SK-N-SH treated with all-trans-retinoic acid at 6 μM for 48 hours (cell line): ENCODE data around the gene MAP1B.

Experiments
- ATAC-seq: fragments of 200-7000 bp; cut with Tn5 transposase; 3 replicates; pipeline ENCODE4 v1.9.1; 2020; ENCODE audit warnings: mild to moderate bottlenecking, moderate library complexity
- BACH2 ChIP-seq: fragments of 250-450 bp; sonication (Bioruptor Pico); IDR thresholded peaks from 2 replicates; pipeline ENCODE4 v1.9.0; 2021; ENCODE audit warnings: mild to moderate bottlenecking, borderline replicate concordance
- CSDC2 ChIP-seq: fragments of 250-450 bp; sonication (Bioruptor Pico); IDR thresholded peaks from 2 replicates; pipeline ENCODE4 v1.5.0; 2020; ENCODE audit warnings: mild to moderate bottlenecking, moderate library complexity
- ESRRG ChIP-seq: fragments of 250-450 bp; sonication (Bioruptor Pico); IDR thresholded peaks from 2 replicates; pipeline ENCODE4 v1.6.1; 2021; ENCODE audit warnings: mild to moderate bottlenecking
- GLIS3 ChIP-seq: fragments of 250-450 bp; sonication (Bioruptor Pico); IDR thresholded peaks from 2 replicates; pipeline ENCODE4 v1.5.0; 2020; ENCODE audit warnings: mild to moderate bottlenecking, moderate library complexity
- ISL1 ChIP-seq: fragments of 250-450 bp; sonication (Bioruptor Pico); IDR thresholded peaks from 2 replicates; pipeline ENCODE4 v2.1.2; 2022; ENCODE audit warnings: mild to moderate bottlenecking, moderate library complexity
- OSR1 ChIP-seq: fragments of 250-450 bp; sonication (Bioruptor Pico); IDR thresholded peaks from 2 replicates; pipeline ENCODE4 v1.8.0; 2022; ENCODE audit warnings: moderate library complexity, mild to moderate bottlenecking, inconsistent platforms
- PPARA ChIP-seq: fragments of 250-450 bp; sonication (Bioruptor Pico); IDR thresholded peaks from 2 replicates; pipeline ENCODE4 v1.5.0; 2020; ENCODE audit warnings: mild to moderate bottlenecking, borderline replicate concordance
- RARB ChIP-seq: fragments of 250-450 bp; sonication (Bioruptor Pico); IDR thresholded peaks from 2 replicates; pipeline ENCODE4 v1.8.0; 2021; ENCODE audit warnings: mild to moderate bottlenecking, moderate library complexity
- SNAI2 ChIP-seq: fragments of 250-450 bp; sonication (Bioruptor Pico); IDR thresholded peaks from 2 replicates; pipeline ENCODE4 v1.5.0; 2020; ENCODE audit warnings: mild to moderate bottlenecking, moderate library complexity
- TOX ChIP-seq: fragments of 250-450 bp; sonication (Bioruptor Pico); IDR thresholded peaks from 2 replicates; pipeline ENCODE4 v1.8.0; 2021; ENCODE audit warnings: mild to moderate bottlenecking, moderate library complexity, borderline replicate concordance
- ZC3H10 ChIP-seq: fragments of 250-450 bp; sonication (Bioruptor Pico); IDR thresholded peaks from 2 replicates; pipeline ENCODE4 v1.5.1; 2021; ENCODE audit warnings: mild to moderate bottlenecking, moderate library complexity
- ZNF8 ChIP-seq: fragments of 450-650 bp; formaldehyde crosslinking; IDR thresholded peaks from 2 replicates; pipeline ENCODE4 v1.5.0; 2020; ENCODE audit warnings: mild to moderate bottlenecking, moderate library complexity
- TF ChIP-seq, protein P1 (sequence below): fragments of 250-450 bp; sonication (Bioruptor Pico); IDR thresholded peaks from 2 replicates; pipeline ENCODE4 v1.5.1; 2020; ENCODE audit warnings: low read depth, mild to moderate bottlenecking, moderate library complexity
- TF ChIP-seq, protein P2 (sequence below): fragments of 250-450 bp; sonication (Bioruptor Pico); IDR thresholded peaks from 2 replicates; pipeline ENCODE4 v1.5.1; 2021; ENCODE audit warnings: mild to moderate bottlenecking, moderate library complexity
- TF ChIP-seq, protein P3 (sequence below): fragments of 250-450 bp; sonication (Bioruptor Pico); IDR thresholded peaks from 2 replicates; pipeline ENCODE4 v1.8.0; 2021; ENCODE audit warnings: low read depth, mild to moderate bottlenecking, moderate library complexity, borderline replicate concordance
- TF ChIP-seq, protein P4 (sequence below): fragments of 250-450 bp; sonication (Bioruptor Pico); IDR thresholded peaks from 2 replicates; pipeline ENCODE4 v1.8.0; 2020; ENCODE audit warnings: mild to moderate bottlenecking, moderate library complexity, borderline replicate concordance
- TF ChIP-seq, protein P5 (sequence below): fragments of 250-450 bp; sonication (Bioruptor Pico); IDR thresholded peaks from 2 replicates; pipeline ENCODE4 v1.5.0; 2020; ENCODE audit warnings: mild to moderate bottlenecking, moderate library complexity

Gene MAP1B

DNA sequence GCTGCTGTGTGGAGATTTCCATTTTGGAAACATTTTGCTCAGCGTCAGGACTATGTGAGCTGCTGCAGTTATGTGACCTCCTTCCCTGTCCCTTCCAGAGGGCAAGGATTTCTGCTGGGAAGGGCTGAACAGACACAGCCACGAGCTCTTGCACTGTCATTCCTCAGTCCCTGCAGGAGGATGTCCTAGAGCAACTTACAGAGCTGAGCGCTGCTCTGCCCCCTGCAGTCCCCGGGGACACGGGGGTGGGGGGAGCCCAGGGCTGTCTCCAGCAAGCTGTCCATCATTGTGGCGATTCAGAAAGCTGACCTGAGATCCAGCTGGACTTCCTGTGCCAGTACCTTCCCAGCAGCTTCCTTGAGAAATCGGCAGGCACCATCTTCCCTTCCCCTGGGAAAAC is 28.0 kb upstream of the MAP1B start:
- peak; percentile 74 for ATAC-seq

DNA sequence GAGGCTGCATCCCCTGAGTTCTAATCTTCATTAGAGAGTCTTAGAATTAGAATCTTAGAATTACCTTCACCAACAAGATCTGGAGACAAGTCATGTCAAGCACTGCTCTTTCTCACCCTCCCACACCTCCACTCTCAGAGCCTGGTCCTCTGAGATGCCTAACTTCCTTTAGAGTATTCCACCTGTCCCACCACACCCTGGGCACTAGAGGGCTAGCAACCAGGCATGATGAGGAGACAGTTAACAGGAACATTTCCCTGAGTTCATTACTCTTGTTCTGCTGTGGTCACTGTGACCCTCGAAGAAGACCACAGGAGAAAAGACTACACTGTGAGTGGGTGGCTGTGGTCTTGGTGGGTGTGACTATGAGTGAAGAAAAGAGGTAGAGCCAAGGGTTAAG is 25.2 kb upstream of the MAP1B start:
- no peak; the same call in 2 of the 3 replicates for ATAC-seq
- TF ChIP-seq SNAI2 (CRISPR knock-in tag) (no peak), TOX (no peak), OSR1 (no peak)
- TF ChIP-seq, protein P1, sequence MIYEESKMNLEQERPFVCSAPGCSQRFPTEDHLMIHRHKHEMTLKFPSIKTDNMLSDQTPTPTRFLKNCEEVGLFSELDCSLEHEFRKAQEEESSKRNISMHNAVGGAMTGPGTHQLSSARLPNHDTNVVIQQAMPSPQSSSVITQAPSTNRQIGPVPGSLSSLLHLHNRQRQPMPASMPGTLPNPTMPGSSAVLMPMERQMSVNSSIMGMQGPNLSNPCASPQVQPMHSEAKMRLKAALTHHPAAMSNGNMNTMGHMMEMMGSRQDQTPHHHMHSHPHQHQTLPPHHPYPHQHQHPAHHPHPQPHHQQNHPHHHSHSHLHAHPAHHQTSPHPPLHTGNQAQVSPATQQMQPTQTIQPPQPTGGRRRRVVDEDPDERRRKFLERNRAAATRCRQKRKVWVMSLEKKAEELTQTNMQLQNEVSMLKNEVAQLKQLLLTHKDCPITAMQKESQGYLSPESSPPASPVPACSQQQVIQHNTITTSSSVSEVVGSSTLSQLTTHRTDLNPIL (CRISPR knock-in tag), result no peak

More for the DNA sequence above, 28.0 kb upstream of the MAP1B start:
- TF ChIP-seq ZNF8, result no peak
- TF ChIP-seq, protein P2, sequence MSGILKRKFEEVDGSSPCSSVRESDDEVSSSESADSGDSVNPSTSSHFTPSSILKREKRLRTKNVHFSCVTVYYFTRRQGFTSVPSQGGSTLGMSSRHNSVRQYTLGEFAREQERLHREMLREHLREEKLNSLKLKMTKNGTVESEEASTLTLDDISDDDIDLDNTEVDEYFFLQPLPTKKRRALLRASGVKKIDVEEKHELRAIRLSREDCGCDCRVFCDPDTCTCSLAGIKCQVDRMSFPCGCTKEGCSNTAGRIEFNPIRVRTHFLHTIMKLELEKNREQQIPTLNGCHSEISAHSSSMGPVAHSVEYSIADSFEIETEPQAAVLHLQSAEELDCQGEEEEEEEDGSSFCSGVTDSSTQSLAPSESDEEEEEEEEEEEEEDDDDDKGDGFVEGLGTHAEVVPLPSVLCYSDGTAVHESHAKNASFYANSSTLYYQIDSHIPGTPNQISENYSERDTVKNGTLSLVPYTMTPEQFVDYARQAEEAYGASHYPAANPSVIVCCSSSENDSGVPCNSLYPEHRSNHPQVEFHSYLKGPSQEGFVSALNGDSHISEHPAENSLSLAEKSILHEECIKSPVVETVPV (CRISPR knock-in tag), result no peak
- TF ChIP-seq, protein P3, sequence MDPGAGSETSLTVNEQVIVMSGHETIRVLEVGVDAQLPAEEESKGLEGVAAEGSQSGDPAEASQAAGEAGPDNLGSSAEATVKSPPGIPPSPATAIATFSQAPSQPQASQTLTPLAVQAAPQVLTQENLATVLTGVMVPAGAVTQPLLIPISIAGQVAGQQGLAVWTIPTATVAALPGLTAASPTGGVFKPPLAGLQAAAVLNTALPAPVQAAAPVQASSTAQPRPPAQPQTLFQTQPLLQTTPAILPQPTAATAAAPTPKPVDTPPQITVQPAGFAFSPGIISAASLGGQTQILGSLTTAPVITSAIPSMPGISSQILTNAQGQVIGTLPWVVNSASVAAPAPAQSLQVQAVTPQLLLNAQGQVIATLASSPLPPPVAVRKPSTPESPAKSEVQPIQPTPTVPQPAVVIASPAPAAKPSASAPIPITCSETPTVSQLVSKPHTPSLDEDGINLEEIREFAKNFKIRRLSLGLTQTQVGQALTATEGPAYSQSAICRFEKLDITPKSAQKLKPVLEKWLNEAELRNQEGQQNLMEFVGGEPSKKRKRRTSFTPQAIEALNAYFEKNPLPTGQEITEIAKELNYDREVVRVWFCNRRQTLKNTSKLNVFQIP (CRISPR knock-in tag), result no peak
- TF ChIP-seq OSR1, result no peak
- TF ChIP-seq, protein P4, sequence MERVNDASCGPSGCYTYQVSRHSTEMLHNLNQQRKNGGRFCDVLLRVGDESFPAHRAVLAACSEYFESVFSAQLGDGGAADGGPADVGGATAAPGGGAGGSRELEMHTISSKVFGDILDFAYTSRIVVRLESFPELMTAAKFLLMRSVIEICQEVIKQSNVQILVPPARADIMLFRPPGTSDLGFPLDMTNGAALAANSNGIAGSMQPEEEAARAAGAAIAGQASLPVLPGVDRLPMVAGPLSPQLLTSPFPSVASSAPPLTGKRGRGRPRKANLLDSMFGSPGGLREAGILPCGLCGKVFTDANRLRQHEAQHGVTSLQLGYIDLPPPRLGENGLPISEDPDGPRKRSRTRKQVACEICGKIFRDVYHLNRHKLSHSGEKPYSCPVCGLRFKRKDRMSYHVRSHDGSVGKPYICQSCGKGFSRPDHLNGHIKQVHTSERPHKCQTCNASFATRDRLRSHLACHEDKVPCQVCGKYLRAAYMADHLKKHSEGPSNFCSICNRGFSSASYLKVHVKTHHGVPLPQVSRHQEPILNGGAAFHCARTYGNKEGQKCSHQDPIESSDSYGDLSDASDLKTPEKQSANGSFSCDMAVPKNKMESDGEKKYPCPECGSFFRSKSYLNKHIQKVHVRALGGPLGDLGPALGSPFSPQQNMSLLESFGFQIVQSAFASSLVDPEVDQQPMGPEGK, result no peak

DNA sequence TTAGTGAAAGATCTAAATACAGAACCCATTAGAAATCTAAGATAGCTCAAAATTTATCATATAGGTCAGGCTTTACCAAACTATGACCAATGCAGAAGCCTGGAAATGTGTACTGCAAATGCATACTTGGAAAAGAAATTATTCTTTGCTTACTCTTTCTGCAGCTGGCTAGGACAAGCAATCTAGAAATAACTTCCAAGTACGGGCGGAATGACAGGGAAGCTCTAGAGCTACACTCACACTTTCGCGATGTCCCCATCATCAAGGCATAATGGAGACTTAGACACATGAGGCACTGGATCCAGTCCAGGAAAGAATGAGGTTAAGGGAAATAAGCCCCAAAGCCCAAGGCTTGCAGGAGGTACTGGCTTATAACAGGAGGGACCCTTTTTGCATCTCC is 22.4 kb upstream of the MAP1B start:
- TF ChIP-seq, protein P4, result no peak
- no peak for TF ChIP-seq ZC3H10 (CRISPR knock-in tag)
- TF ChIP-seq OSR1, result no peak
- TF ChIP-seq BACH2 (CRISPR knock-in tag), result no peak
- no peak for TF ChIP-seq ISL1 (CRISPR knock-in tag)
- TF ChIP-seq, protein P1 (CRISPR knock-in tag), result no peak
- no peak for TF ChIP-seq ZNF8
- no peak for TF ChIP-seq PPARA
- TF ChIP-seq RARB, result no peak
- no peak for TF ChIP-seq CSDC2 (CRISPR knock-in tag)
- TF ChIP-seq, protein P5, sequence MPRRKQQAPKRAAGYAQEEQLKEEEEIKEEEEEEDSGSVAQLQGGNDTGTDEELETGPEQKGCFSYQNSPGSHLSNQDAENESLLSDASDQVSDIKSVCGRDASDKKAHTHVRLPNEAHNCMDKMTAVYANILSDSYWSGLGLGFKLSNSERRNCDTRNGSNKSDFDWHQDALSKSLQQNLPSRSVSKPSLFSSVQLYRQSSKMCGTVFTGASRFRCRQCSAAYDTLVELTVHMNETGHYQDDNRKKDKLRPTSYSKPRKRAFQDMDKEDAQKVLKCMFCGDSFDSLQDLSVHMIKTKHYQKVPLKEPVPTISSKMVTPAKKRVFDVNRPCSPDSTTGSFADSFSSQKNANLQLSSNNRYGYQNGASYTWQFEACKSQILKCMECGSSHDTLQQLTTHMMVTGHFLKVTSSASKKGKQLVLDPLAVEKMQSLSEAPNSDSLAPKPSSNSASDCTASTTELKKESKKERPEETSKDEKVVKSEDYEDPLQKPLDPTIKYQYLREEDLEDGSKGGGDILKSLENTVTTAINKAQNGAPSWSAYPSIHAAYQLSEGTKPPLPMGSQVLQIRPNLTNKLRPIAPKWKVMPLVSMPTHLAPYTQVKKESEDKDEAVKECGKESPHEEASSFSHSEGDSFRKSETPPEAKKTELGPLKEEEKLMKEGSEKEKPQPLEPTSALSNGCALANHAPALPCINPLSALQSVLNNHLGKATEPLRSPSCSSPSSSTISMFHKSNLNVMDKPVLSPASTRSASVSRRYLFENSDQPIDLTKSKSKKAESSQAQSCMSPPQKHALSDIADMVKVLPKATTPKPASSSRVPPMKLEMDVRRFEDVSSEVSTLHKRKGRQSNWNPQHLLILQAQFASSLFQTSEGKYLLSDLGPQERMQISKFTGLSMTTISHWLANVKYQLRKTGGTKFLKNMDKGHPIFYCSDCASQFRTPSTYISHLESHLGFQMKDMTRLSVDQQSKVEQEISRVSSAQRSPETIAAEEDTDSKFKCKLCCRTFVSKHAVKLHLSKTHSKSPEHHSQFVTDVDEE, result no peak
- no peak for TF ChIP-seq ESRRG (CRISPR knock-in tag)
- TF ChIP-seq, protein P2 (CRISPR knock-in tag), result no peak
- TF ChIP-seq GLIS3 (CRISPR knock-in tag), result no peak
- no peak for ATAC-seq
